HEK293T (cell line): Measurements from ENCODE around the gene NAV2.

Source experiments
- BHLHE40 ChIP-seq: fragments of 450-650 bp; IDR thresholded peaks from 2 replicates; pipeline ENCODE4 v1.6.1; 2016; ENCODE audit warnings: mild to moderate bottlenecking, moderate library complexity, borderline replicate concordance
- CTBP1 ChIP-seq: fragments of 450-650 bp; IDR thresholded peaks from 2 replicates; pipeline ENCODE4 v1.6.1; 2016; ENCODE audit warnings: borderline replicate concordance
- ELF4 ChIP-seq: fragments of 450-650 bp; IDR thresholded peaks from 2 replicates; pipeline ENCODE4 v1.6.1; 2017; ENCODE audit warnings: antibody characterized with exemption
- FOXA1 ChIP-seq: fragments of 450-650 bp; IDR thresholded peaks from 2 replicates; pipeline ENCODE4 v1.6.1; 2016; ENCODE audit warnings: mild to moderate bottlenecking
- FOXK2 ChIP-seq: fragments of 450-650 bp; IDR thresholded peaks from 2 replicates; pipeline ENCODE4 v1.6.1; 2016; ENCODE audit warnings: mild to moderate bottlenecking
- FOXM1 ChIP-seq: fragments of 450-650 bp; IDR thresholded peaks from 2 replicates; pipeline ENCODE4 v1.6.1; 2017; ENCODE audit warnings: mild to moderate bottlenecking, borderline replicate concordance
- HDGF ChIP-seq: fragments of 450-650 bp; IDR thresholded peaks from 2 replicates; pipeline ENCODE4 v1.6.1; 2017; ENCODE audit warnings: antibody characterized with exemption, borderline replicate concordance
- L3MBTL2 ChIP-seq: fragments of 450-650 bp; conservative IDR thresholded peaks from 2 replicates; pipeline ENCODE4 v1.6.1; 2016; ENCODE audit warnings: mild to moderate bottlenecking
- LEF1 ChIP-seq: fragments of 450-650 bp; IDR thresholded peaks from 2 replicates; pipeline ENCODE4 v1.6.1; 2017; ENCODE audit warnings: mild to moderate bottlenecking, borderline replicate concordance
- PKNOX1 ChIP-seq: fragments of 450-650 bp; IDR thresholded peaks from 2 replicates; pipeline ENCODE4 v1.6.1; 2016
- SP1 ChIP-seq: fragments of 450-650 bp; IDR thresholded peaks from 2 replicates; pipeline ENCODE4 v1.6.1; 2017
- SUZ12 ChIP-seq: fragments of 450-650 bp; IDR thresholded peaks from 2 replicates; pipeline ENCODE4 v1.6.1; 2016; ENCODE audit warnings: mild to moderate bottlenecking
- TARDBP ChIP-seq: fragments of 450-650 bp; IDR thresholded peaks from 2 replicates; pipeline ENCODE4 v1.6.1; 2016
- ZNF384 ChIP-seq: fragments of 450-650 bp; IDR thresholded peaks from 2 replicates; pipeline ENCODE4 v1.6.1; 2016

- no peak for TF ChIP-seq TARDBP
- no peak for TF ChIP-seq L3MBTL2
- no peak for TF ChIP-seq LEF1
- no peak for TF ChIP-seq PKNOX1
- no peak for TF ChIP-seq ELF4
- TF ChIP-seq SP1: no peak
- no peak for TF ChIP-seq BHLHE40
- TF ChIP-seq ZNF384: no peak
- TF ChIP-seq FOXA1: no peak
- TF ChIP-seq FOXM1: no peak
- no peak for TF ChIP-seq SUZ12
- TF ChIP-seq HDGF: no peak
- TF ChIP-seq FOXK2: no peak
- TF ChIP-seq CTBP1: no peak
Measured at GRCh38 chr11:19977941-19978340, 265.3 kb downstream of the NAV2 start.
